ENCODE results near the gene DIAPH3. TPM values are rescaled to one million over a fixed set of nuclear protein-coding genes. Genes with fewer than 3 reads are reported as not detected.
"Not testable (repeated sequence)": the region's sequence is repeated elsewhere in the genome, so short reads cannot be mapped to it uniquely, and the experiment has no call there.

The DIAPH3 gene
- total RNA-seq, 1 experiment from 2014 or later, result 15.4 TPM

DNA sequence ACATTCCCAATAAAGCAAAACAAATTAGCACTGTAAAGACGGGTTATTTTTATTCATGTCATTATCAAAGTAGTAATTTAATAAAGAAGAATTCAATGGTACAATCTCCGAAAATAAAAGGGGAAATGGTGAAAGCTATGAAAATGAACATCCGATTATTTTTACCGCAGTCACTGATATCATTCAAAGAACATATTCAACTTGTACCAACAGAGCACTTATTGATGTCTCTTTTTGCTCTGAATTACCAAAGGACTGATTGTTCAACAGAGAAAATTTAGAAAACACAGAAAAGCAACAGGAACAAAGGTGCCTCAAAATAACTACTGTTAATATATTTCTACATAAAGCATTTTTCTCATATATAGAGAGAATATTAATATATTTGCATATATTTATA lies 119.4 kb downstream of the DIAPH3 start:
- Histone ChIP-seq H3K27me3 (ENCODE audit: control insufficient read depth, insufficient read depth, low read length) (no peaks in the 10 kb centered on the region), H3K4me3 (ENCODE audit: insufficient read depth, low read depth, low read length) (no peak overlapping the region), H3K36me3 (replicated peaks; ENCODE audit: control insufficient read depth, insufficient read depth, low read length) (no peaks in the 10 kb centered on the region)
- DNase-seq, result no peak

DNA sequence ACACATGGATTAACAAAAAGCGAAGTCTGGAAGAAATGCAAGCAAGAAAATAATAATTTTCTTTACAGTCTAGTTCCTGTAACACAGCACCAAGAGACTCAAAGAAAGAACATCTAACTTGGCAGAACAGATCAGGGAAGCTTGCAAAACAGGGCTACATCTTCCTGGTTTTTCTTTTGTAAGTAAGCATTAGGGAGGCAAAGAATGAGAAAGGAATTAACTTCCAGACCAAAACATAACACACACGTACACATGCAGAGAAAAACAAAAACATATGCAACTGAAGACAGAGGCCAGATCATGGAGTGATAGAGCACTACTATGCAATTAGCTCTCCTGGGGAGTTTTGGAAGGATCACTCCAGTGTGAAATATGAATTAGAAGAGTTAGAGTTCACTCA lies 120.5 kb downstream of the DIAPH3 start:
- no peak for DNase-seq
- no peaks in the 10 kb centered on the region for H3K27me3 ChIP-seq (ENCODE audit: control insufficient read depth, insufficient read depth, low read length)
- no peaks in the 10 kb centered on the region for H3K36me3 ChIP-seq (replicated peaks; ENCODE audit: control insufficient read depth, insufficient read depth, low read length)
- no peak overlapping the region for H3K4me3 ChIP-seq (ENCODE audit: insufficient read depth, low read depth, low read length)

DNA sequence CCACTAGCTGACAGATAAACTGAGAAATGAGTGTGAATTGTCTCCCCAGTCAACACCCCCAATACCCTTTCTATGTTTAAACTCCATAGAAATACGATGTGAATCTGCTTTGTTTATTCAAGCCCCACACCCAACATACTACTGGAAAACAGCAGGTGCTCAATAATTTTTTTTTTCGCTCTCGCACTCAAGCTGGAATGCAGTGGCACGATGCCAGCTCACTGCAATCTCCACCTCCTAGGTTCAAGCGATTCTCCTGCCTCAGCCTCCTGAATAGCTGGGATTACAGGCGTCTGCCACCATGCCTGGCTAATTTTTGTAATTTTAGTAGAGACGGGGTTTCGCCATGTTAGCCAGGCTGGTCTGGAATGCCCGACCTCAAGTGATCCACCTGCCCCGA lies 123.1 kb downstream of the DIAPH3 start:
- not testable (repeated sequence) for DNase-seq; H3K4me3 ChIP-seq (ENCODE audit: insufficient read depth, low read depth, low read length); H3K36me3 ChIP-seq (replicated peaks; ENCODE audit: control insufficient read depth, insufficient read depth, low read length); H3K27me3 ChIP-seq (ENCODE audit: control insufficient read depth, insufficient read depth, low read length)

DNA sequence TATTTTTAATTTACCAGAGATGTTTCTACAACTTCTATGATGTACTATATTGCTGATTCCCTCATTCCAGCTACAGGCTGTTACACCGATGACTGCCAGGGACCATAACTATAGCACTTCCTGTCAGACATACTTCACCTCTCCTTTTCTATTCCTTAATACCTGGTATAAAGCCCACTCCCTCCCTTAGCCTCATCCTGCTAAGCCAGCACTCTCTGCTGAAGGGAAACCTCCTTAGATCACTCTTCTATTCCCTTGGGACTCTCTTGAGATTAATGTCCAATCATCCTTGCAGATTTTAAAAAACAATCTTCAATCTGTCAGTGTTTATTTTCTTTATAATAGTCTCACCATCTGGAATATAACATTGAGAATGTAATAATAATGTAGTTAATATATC lies 127.9 kb downstream of the DIAPH3 start:
- H3K36me3 ChIP-seq (replicated peaks; ENCODE audit: control insufficient read depth, insufficient read depth, low read length), result no peaks in the 10 kb centered on the region
- no peaks in the 10 kb centered on the region for H3K27me3 ChIP-seq (ENCODE audit: control insufficient read depth, insufficient read depth, low read length)
- DNase-seq, result no peak
- no peak overlapping the region for H3K4me3 ChIP-seq (ENCODE audit: insufficient read depth, low read depth, low read length)

DNA sequence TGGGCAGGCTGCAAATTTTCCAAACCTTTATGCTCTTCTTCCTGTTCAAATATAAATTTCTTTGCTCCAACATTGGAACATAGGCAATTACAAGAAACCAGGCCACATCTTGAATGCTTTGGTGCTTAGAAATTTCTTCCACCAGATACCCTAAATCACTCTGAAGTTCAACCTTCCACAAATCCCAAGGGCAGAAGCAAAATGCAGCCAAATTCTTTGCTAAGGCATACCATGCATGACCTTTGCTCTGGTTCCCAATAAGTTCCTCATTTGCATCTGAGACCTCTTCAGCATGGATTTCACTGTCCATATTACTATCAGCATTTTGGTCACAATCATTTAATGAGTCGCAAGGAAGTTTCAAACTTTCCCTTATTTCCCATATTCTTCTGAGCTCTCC lies 130.9 kb downstream of the DIAPH3 start:
- H3K27me3 ChIP-seq (ENCODE audit: control insufficient read depth, insufficient read depth, low read length), result no peaks in the 10 kb centered on the region
- no peak overlapping the region for H3K4me3 ChIP-seq (ENCODE audit: insufficient read depth, low read depth, low read length)
- DNase-seq, result no peak
- H3K36me3 ChIP-seq (replicated peaks; ENCODE audit: control insufficient read depth, insufficient read depth, low read length), result no peaks in the 10 kb centered on the region

DNA sequence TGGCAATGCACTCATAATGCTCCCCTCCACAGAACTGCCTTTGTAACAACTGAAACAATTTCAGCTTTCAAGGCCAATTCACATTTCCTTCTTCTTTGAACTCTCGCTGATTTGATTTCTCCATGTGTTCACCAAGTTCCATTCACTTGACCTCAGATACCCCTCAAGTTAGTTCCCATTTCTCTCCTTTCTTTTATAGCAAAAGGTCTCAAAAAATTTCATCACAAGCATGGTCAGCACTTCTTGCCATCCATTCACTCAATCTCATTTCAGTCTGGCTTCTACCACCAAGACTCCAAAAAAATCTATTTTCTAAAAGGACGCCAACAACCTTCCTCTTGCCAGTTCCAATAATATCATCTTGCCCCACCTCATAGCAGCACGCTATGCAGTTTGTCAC lies 135.7 kb downstream of the DIAPH3 start:
- Histone ChIP-seq H3K4me3 (ENCODE audit: insufficient read depth, low read depth, low read length) (no peak overlapping the region), H3K27me3 (ENCODE audit: control insufficient read depth, insufficient read depth, low read length) (no peaks in the 10 kb centered on the region), H3K36me3 (replicated peaks; ENCODE audit: control insufficient read depth, insufficient read depth, low read length) (no peaks in the 10 kb centered on the region)
- no peak for DNase-seq

DNA sequence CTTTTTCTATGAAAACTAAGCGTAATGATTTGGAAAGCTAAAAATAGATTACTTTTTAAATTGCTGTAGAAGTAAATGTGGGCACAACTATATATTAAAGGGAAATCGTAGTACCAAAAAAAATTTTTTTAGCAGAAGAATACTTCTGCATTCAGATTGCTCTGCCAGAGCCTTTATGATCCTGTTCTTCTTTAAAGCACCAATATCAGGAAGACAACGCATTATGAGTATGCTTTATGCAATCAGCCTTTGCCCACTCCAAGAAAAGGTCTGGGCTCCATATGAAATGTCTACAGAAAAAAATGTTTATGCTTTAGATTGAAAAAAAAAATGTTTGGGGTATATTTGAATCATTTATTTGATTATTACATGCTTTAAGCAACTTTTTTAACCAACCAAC lies 137.4 kb downstream of the DIAPH3 start:
- no peaks in the 10 kb centered on the region for H3K27me3 ChIP-seq (ENCODE audit: control insufficient read depth, insufficient read depth, low read length)
- no peak for DNase-seq

DNA sequence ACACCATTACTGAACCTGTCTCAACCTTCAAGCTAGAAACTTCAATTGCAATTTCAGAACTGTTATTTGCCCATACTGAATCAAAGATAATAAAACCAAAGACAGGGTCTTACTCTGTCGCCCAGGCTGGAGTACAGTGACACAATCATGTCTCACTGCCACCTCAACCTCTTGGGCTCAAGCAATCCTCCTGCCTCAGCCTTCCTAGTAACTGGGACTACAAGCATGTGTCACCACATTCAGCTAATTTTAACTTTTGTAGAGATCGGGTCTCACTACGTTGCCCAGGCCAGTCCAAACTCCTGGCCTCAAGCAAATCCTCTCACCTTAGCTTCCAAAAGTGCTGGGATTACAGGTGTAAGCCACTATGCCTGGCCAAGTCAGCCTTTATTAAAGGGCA lies 143.4 kb downstream of the DIAPH3 start:
- no peak for DNase-seq
- H3K4me3 ChIP-seq (ENCODE audit: insufficient read depth, low read depth, low read length), result no peak overlapping the region
- H3K36me3 ChIP-seq (replicated peaks; ENCODE audit: control insufficient read depth, insufficient read depth, low read length), result no peaks in the 10 kb centered on the region
- no peaks in the 10 kb centered on the region for H3K27me3 ChIP-seq (ENCODE audit: control insufficient read depth, insufficient read depth, low read length)

More for the DNA sequence above, 137.4 kb downstream of the DIAPH3 start:
- Histone ChIP-seq H3K36me3 (replicated peaks; ENCODE audit: control insufficient read depth, insufficient read depth, low read length) (no peaks in the 10 kb centered on the region), H3K4me3 (ENCODE audit: insufficient read depth, low read depth, low read length) (no peak overlapping the region)

DNA sequence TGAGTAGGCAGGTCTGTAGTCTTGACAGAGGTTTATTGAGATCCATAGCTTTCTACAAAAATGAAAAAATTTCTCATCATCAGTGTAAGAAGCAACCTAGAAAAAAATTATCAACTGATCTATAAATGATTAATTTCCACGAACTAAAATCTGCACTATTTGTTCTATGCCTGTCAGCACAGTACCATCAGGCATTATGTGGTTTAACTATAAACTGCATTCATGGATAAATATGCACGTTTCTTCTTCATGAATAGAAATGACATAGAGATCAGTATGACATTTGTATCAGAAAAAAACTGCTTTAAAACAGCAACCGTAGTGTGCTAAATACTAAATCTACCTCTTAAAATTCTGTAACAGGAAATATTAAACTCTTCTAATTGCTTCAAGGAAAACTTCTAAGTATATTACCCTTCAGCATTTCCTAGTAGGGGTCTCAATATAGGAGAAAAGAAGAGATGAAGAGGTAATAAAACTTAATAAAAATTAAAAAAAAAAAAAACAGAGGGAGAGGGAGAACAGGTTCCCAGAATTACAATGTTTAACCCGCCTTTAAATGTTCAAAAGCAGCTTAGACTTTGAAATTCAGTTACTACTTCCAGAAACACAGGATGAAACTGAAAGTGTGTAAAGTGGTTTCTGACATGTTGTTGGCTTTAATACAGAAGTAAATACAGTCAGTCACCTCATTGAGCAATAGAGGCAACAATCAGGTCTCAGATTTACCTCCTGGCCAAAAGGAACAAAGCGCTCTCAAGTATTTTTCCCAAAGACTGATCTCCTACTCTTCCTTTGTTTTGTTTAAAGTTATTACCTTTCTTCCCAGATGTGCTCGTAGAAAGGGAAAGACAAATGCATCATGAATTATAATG lies 144.4 kb downstream of the DIAPH3 start:
- DNase-seq, result no peak
- H3K4me3 ChIP-seq (ENCODE audit: insufficient read depth, low read depth, low read length), result no peak overlapping the region
- H3K27me3 ChIP-seq (ENCODE audit: control insufficient read depth, insufficient read depth, low read length), result no peaks in the 10 kb centered on the region
- no peaks in the 10 kb centered on the region for H3K36me3 ChIP-seq (replicated peaks; ENCODE audit: control insufficient read depth, insufficient read depth, low read length)

DNA sequence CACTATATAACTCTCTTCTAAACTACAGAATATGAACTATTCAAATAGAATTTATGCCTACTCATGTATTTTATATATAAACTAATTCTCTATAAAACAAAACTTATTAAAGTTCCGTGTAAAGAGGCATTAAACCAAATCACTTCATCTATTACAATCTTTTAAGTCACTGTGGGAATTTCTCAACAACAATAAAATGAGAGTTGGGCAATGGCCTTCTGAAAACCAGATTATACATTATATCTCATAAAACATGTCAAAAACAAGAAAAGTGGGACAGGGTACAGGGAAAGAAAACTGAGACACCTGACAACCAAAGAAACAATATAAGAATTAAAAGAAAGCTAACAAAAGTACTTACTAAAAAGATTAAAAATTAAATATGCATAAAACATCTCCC lies 145.2 kb downstream of the DIAPH3 start:
- H3K36me3 ChIP-seq (replicated peaks; ENCODE audit: control insufficient read depth, insufficient read depth, low read length), result no peaks in the 10 kb centered on the region
- H3K4me3 ChIP-seq (ENCODE audit: insufficient read depth, low read depth, low read length), result no peak overlapping the region
- DNase-seq, result no peak
- H3K27me3 ChIP-seq (ENCODE audit: control insufficient read depth, insufficient read depth, low read length), result no peaks in the 10 kb centered on the region

DNA sequence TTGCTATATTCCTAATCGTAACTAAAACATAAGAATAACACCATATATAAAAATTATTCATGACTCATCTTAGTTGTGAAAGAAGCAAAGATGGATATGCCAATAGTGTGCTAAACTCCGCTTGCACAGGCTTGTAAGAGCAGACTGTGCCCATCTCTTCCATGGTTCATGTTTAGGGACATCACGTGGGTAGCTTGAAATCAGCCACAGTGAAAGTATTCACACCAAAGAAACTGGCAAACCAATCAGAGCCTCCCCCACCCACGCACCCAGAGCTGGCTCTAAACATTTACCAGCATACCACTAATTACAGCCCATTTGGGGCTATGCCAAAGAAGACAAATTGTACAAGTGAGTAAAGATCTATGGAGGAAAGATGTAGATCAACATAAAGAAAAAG lies 147.5 kb downstream of the DIAPH3 start:
- H3K4me3 ChIP-seq (ENCODE audit: insufficient read depth, low read depth, low read length), result no peak overlapping the region
- no peaks in the 10 kb centered on the region for H3K36me3 ChIP-seq (replicated peaks; ENCODE audit: control insufficient read depth, insufficient read depth, low read length)
- H3K27me3 ChIP-seq (ENCODE audit: control insufficient read depth, insufficient read depth, low read length), result no peaks in the 10 kb centered on the region
- DNase-seq, result no peak

DNA sequence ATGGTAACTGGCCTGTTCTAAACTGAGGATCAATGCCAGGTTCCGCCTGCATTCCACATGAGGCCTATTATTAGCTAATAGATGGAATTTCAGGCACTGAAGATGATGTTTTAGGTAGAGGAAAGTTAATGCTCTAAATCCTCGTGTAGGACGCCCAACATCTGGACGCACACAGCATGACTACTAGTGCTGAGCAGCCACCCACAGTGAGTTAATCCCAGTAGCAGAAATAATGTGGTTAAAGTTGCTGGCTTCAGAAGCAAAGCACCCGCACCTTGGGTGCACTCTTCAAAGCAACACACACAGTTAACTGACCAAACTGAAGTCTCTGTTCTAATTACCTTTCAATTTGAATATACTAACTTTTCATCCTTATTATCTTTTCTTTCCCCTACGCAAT lies 150.6 kb downstream of the DIAPH3 start:
- Histone ChIP-seq H3K27me3 (ENCODE audit: control insufficient read depth, insufficient read depth, low read length) (no peaks in the 10 kb centered on the region), H3K36me3 (replicated peaks; ENCODE audit: control insufficient read depth, insufficient read depth, low read length) (no peaks in the 10 kb centered on the region), H3K4me3 (ENCODE audit: insufficient read depth, low read depth, low read length) (no peak overlapping the region)
- no peak for DNase-seq

DNA sequence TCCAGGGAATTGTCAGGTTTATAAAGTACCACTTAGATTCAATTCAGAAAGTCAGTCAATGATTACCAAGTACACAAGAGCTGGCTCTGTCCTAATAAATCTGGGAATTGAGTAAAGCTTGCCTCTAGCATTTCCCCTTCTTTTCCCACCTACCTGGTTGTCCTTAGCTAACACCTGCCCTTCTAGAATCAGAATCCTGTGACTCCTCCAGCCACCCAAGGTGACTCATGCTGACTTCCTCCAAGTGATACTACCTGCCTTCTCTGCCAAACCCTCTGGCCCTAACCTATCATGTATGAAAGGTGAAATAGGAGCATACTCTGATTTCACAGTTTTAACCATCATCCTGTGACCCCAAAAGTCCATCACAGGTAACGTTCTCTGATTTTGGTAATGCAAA lies 151.2 kb downstream of the DIAPH3 start:
- DNase-seq, result no peak
- Histone ChIP-seq H3K36me3 (replicated peaks; ENCODE audit: control insufficient read depth, insufficient read depth, low read length) (no peaks in the 10 kb centered on the region), H3K4me3 (ENCODE audit: insufficient read depth, low read depth, low read length) (no peak overlapping the region)

DNA sequence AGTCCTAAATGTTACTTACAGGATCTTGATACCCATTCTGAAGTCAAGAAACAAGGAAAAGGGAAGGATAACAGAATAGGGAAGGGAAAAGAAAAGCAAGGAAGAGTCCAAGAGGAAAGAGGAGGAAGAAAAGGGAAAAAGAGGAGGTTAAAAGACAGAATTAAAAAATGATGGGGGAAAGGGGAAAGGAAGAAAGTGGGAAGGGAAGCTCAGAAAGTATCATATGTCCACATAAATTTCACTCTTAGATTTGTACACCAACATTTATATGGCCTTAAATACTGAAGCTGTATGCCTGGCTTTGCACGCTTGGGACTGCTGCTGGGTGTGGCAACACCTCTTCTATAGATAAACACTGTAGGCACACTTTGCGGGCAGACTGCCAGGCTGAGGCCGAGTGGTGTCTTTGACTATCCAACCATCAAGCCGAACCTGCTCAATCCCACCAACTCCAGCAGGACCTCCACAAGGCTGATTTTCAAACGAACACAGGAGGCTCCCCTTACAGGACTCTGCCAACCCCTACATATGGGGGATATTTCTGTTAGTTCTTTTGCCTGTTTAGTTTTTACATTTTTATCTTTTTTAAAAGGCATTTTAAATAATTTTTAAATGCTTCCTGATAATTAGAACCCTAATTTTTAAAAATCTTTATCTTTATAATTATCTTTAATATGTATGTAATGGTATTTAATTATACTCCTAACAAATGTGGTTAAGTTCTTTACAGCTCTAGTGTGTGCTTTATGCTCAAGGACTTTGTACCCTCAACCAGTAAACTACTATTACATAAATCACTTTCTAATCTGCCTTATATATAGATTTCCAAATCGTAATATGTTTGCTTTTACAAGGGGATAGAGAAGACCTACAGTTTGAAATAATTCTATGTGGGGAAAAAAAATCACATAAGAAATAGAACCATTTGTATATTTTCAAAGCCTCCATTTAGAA lies 154.2 kb downstream of the DIAPH3 start:
- no peak for DNase-seq
- no peaks in the 10 kb centered on the region for H3K36me3 ChIP-seq (replicated peaks; ENCODE audit: control insufficient read depth, insufficient read depth, low read length)
- no peaks in the 10 kb centered on the region for H3K27me3 ChIP-seq (ENCODE audit: control insufficient read depth, insufficient read depth, low read length)
- no peak overlapping the region for H3K4me3 ChIP-seq (ENCODE audit: insufficient read depth, low read depth, low read length)

More for the DNA sequence above, 151.2 kb downstream of the DIAPH3 start:
- no peaks in the 10 kb centered on the region for H3K27me3 ChIP-seq (ENCODE audit: control insufficient read depth, insufficient read depth, low read length)

DNA sequence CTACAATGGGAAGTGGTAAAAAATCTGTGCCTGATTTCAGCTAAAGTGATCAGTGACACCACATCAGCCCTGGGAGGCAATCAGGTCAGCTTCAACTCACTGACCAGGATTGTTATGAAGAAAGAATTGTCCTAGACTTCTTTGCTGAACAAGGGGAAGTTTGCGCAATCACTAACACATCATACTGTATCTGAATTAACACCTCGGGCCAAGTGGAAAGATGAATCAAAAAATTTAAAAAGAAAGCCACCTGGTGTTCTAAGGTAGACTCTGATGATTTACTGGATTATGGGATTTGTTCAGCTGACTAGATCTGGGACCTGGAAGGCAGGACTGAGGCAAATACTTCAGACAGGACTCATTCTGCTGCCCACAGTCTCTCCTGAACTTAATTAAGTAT lies 161.8 kb downstream of the DIAPH3 start:
- Histone ChIP-seq H3K36me3 (replicated peaks; ENCODE audit: control insufficient read depth, insufficient read depth, low read length) (no peaks in the 10 kb centered on the region; the same call in 1 of the 2 replicates), H3K4me3 (ENCODE audit: insufficient read depth, low read depth, low read length) (no peak overlapping the region), H3K27me3 (ENCODE audit: control insufficient read depth, insufficient read depth, low read length) (no peaks in the 10 kb centered on the region)
- no peak for DNase-seq

Data from H7 (cell line).